Measurements from ENCODE around the gene SIGLEC9. TPM values are rescaled to one million over a fixed set of nuclear protein-coding genes. Genes with fewer than 3 reads are reported as not detected.

The SIGLEC9 gene
- total RNA-seq, 2 experiments from 2014 or later = 0.36 to 0.59 TPM

GRCh38 chr19:51083783-51084182 lies 40.9 kb upstream of the SIGLEC9 start:
- Histone ChIP-seq H3K36me3 (ENCODE audit: insufficient read depth, low read length) (no peaks in the 10 kb centered on the region), H3K27me3 (ENCODE audit: control insufficient read depth in 1 of 2, insufficient read depth in 2 of 2, low read length in 2 of 2) (no peaks in the 10 kb centered on the region), H3K27ac (ENCODE audit: low read depth in 1 of 2, low read length in 2 of 2) (no peak overlapping the region), H3K4me1 (ENCODE audit: insufficient read depth, low read length) (no peaks in the 10 kb centered on the region), H3K9me3 (ENCODE audit: control insufficient read depth in 1 of 2, insufficient read depth in 1 of 2, low read length in 2 of 2) (no peaks in the 10 kb centered on the region), H3K4me3 (ENCODE audit: low read length) (no peak overlapping the region)
- Mint-ChIP-seq H3K9me3 (no peaks in the 10 kb centered on the region), H3K36me3 (ENCODE audit: low read depth) (no peaks in the 10 kb centered on the region), H3K27me3 (peaks cover 6% of the 10 kb centered on the region), H3K4me3 (no peak overlapping the region), H3K4me1 (ENCODE audit: low read depth) (no peaks in the 10 kb centered on the region), H3K27ac (no peak overlapping the region)
- no peak for TF ChIP-seq CTCF (IDR thresholded peaks at IDR 0.05)
- CTCF ChIA-PET = no interaction called here
- POLR2A ChIA-PET = no interaction called here
- ATAC-seq (ENCODE audit: poor library complexity) (no peak), DNase-seq (no peak)
- intact Hi-C loops (cut with DNase I, micrococcal nuclease) = no loop called here

GRCh38 chr19:51084505-51084904 lies 40.2 kb upstream of the SIGLEC9 start:
- ATAC-seq (ENCODE audit: poor library complexity) (no peak), DNase-seq (no peak)
- no peak overlapping the region for H3K4me3 ChIP-seq (ENCODE audit: low read length)
- no peaks in the 10 kb centered on the region for H3K9me3 ChIP-seq (ENCODE audit: control insufficient read depth in 1 of 2, insufficient read depth in 1 of 2, low read length in 2 of 2)
- intact Hi-C loops (cut with DNase I, micrococcal nuclease) = no loop called here
- no peaks in the 10 kb centered on the region for H3K36me3 ChIP-seq (ENCODE audit: insufficient read depth, low read length)
- Mint-ChIP-seq H3K4me3 (no peak overlapping the region), H3K27me3 (peaks cover 6% of the 10 kb centered on the region), H3K9me3 (no peaks in the 10 kb centered on the region), H3K36me3 (ENCODE audit: low read depth) (no peaks in the 10 kb centered on the region), H3K27ac (no peak overlapping the region), H3K4me1 (ENCODE audit: low read depth) (no peaks in the 10 kb centered on the region)
- H3K4me1 ChIP-seq (ENCODE audit: insufficient read depth, low read length) = no peaks in the 10 kb centered on the region
- TF ChIP-seq CTCF (IDR thresholded peaks at IDR 0.05) = no peak
- H3K27me3 ChIP-seq (ENCODE audit: control insufficient read depth in 1 of 2, insufficient read depth in 2 of 2, low read length in 2 of 2) = no peaks in the 10 kb centered on the region
- no peak overlapping the region for H3K27ac ChIP-seq (ENCODE audit: low read depth in 1 of 2, low read length in 2 of 2)
- CTCF ChIA-PET = no interaction called here
- POLR2A ChIA-PET = no interaction called here

GRCh38 chr19:51086153-51086850 lies 38.4 kb upstream of the SIGLEC9 start:
- ChIA-PET CTCF (no interaction called here), POLR2A (no interaction called here)
- Histone ChIP-seq H3K9me3 (ENCODE audit: control insufficient read depth in 1 of 2, insufficient read depth in 1 of 2, low read length in 2 of 2) (no peaks in the 10 kb centered on the region), H3K4me3 (ENCODE audit: low read length) (no peak overlapping the region), H3K27ac (ENCODE audit: low read depth in 1 of 2, low read length in 2 of 2) (no peak overlapping the region), H3K4me1 (ENCODE audit: insufficient read depth, low read length) (no peaks in the 10 kb centered on the region), H3K27me3 (ENCODE audit: control insufficient read depth in 1 of 2, insufficient read depth in 2 of 2, low read length in 2 of 2) (no peaks in the 10 kb centered on the region), H3K36me3 (ENCODE audit: insufficient read depth, low read length) (no peaks in the 10 kb centered on the region)
- ATAC-seq (ENCODE audit: poor library complexity) (no peak), DNase-seq (no peak)
- H3K4me3 Mint-ChIP-seq = no peak overlapping the region
- intact Hi-C loops (cut with DNase I, micrococcal nuclease) = no loop called here
- H3K27me3 Mint-ChIP-seq = peaks cover 6% of the 10 kb centered on the region
- TF ChIP-seq CTCF (IDR thresholded peaks at IDR 0.05) = no peak
- H3K36me3 Mint-ChIP-seq (ENCODE audit: low read depth) = no peaks in the 10 kb centered on the region
- no peaks in the 10 kb centered on the region for H3K9me3 Mint-ChIP-seq
- no peak overlapping the region for H3K27ac Mint-ChIP-seq
- no peaks in the 10 kb centered on the region for H3K4me1 Mint-ChIP-seq (ENCODE audit: low read depth)
